Right lobe of liver (tissue), 4 donors: ENCODE measurements around the gene CNIH2.

Experiments
- CTCF ChIP-seq, 4 donors: fragments of 200-600 bp in 3 of 4; fragments of 450-650 bp in 1 of 4; IDR thresholded peaks; one replicate each; pipeline versions ENCODE4 v1.5.1 to v1.8.0; 2016 to 2022; ENCODE audit warnings: antibody characterized with exemption in 4 of 4, mild to moderate bottlenecking in 2 of 4
- POLR2A ChIP-seq: fragments of 450-650 bp; IDR thresholded peaks from one replicate; pipeline ENCODE4 v1.6.1; 2017; ENCODE audit warnings: antibody characterized with exemption, mild to moderate bottlenecking
- donor health status: DM: no; HTN: no; CAD: no.
- donor health status: DM: no; HTN: no; CAD: no.
- donor health status: DM: no; HTN: yes; CAD: no.

DNA sequence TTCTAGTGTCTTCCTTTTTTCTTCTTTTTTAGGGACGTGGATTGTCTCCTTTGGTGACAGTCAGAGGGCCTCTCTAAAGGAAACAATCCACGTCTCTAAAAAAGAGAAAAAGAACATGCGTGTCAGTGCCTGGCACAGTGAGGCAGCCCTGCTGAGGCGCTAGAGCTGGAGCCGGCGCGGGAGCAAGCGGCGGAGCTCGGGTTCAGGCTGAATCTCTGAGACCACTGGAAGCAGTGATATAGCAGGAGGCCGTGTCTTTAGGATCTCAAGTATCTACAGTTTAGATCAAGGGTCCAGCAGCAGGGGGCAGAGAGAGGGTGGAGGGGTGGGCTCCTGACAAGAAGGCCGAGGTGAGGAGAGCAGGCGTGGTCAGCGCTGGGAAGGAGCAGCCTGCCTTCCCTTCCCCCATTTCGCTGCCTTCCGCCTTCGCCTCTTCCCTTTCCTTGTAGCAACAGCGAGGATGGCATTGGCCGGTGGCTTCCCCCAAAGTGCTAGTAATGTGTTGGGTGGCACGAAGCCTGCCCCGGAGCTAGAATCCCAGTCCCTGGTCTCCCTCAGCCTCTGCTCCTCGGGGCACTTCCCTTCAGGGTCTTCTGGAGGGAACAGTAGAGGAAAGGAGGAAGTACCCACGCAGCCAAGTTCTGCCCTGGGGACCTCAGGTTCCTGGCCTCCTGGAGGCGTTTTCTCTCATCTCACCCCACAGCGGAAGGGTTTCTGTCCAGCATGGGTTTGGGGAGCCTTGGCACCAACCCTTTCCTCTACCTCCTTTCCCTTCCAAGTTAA lies 37.8 kb upstream of the CNIH2 start:
- TF ChIP-seq POLR2A (no peak), CTCF (IDR thresholded peaks at IDR 0.05) (no peak)
